Mesothelial cell of epicardium (in vitro differentiated cells): Measurements from ENCODE around the gene M1AP. TPM values are rescaled to one million over a fixed set of nuclear protein-coding genes. Genes with fewer than 3 reads are reported as not detected.
"Not testable (repeated sequence)": the region's sequence is repeated elsewhere in the genome, so short reads cannot be mapped to it uniquely, and the experiment has no call there.

Experiments
- DNase-seq, 2 experiments: peaks; one replicate each; pipeline ENCODE4 v3.0.0; 2021; ENCODE audit warnings: low spot score in 2 of 2; ENCODE audit not compliant: unreplicated experiment in 2 of 2
- H3K27ac Mint-ChIP-seq: 2 replicates; pipeline ENCODE4 v1.8.0; 2021; ENCODE audit warnings: mixed read lengths
- H3K27me3 Mint-ChIP-seq: 2 replicates; pipeline ENCODE4 v1.8.0; 2021; ENCODE audit warnings: low read depth, mixed read lengths
- H3K36me3 Mint-ChIP-seq: 2 replicates; pipeline ENCODE4 v1.8.0; 2021; ENCODE audit warnings: mixed read lengths
- H3K4me1 Mint-ChIP-seq: 2 replicates; pipeline ENCODE4 v1.8.0; 2021; ENCODE audit warnings: mixed read lengths
- H3K4me3 Mint-ChIP-seq: 2 replicates; pipeline ENCODE4 v1.8.0; 2021; ENCODE audit warnings: mild to moderate bottlenecking, moderate library complexity, mixed read lengths
- H3K9me3 Mint-ChIP-seq: 2 replicates; pipeline ENCODE4 v1.8.0; 2021; ENCODE audit warnings: mixed read lengths
- CTCF ChIP-seq: fragments of 200-600 bp; sonication (generic); IDR thresholded peaks from one replicate; pipeline ENCODE4 v1.5.0; 2021; ENCODE audit warnings: antibody characterized with exemption; ENCODE audit not compliant: unreplicated experiment
- total RNA-seq: library from RNA; stranded (reverse); gene quantifications from 3 replicates; pipeline ENCODE4 v1.2.1, GENCODE V29; 2021

The M1AP gene
- total RNA-seq, 1 donor from 2014 or later = 7.4 TPM

GRCh38 chr2:74639550-74639949 is 8.6 kb downstream of the M1AP start:
- no peak for TF ChIP-seq CTCF

GRCh38 chr2:74632939-74633312 is 15.2 kb downstream of the M1AP start:
- peaks cover 8% of the 10 kb centered on the region for H3K36me3 Mint-ChIP-seq
- H3K9me3 Mint-ChIP-seq = no peaks in the 10 kb centered on the region
- H3K27ac Mint-ChIP-seq = no peak overlapping the region
- no peak for DNase-seq
- H3K4me1 Mint-ChIP-seq = no peaks in the 10 kb centered on the region
- H3K27me3 Mint-ChIP-seq = peaks cover 1% of the 10 kb centered on the region
- TF ChIP-seq CTCF = no peak
- no peak overlapping the region for H3K4me3 Mint-ChIP-seq

More at GRCh38 chr2:74639550-74639949, 8.6 kb downstream of the M1AP start:
- peaks cover 1% of the 10 kb centered on the region for H3K27me3 Mint-ChIP-seq
- no peaks in the 10 kb centered on the region for H3K4me1 Mint-ChIP-seq
- no peak overlapping the region for H3K4me3 Mint-ChIP-seq
- H3K27ac Mint-ChIP-seq = no peak overlapping the region
- peaks cover 8% of the 10 kb centered on the region for H3K36me3 Mint-ChIP-seq
- no peak for DNase-seq
- no peaks in the 10 kb centered on the region for H3K9me3 Mint-ChIP-seq

- Mint-ChIP-seq H3K27ac (no peak overlapping the region), H3K9me3 (no peaks in the 10 kb centered on the region), H3K27me3 (peaks cover 1% of the 10 kb centered on the region), H3K4me1 (no peaks in the 10 kb centered on the region), H3K36me3 (peaks cover 8% of the 10 kb centered on the region), H3K4me3 (no peak overlapping the region)
- no peak for TF ChIP-seq CTCF
- DNase-seq = no peak
These were observed 15.8 kb downstream of the M1AP start for GRCh38 chr2:74632209-74632938.

- H3K27me3 Mint-ChIP-seq, H3K4me1 Mint-ChIP-seq, H3K9me3 Mint-ChIP-seq, H3K36me3 Mint-ChIP-seq, H3K27ac Mint-ChIP-seq, DNase-seq, H3K4me3 Mint-ChIP-seq: not testable (repeated sequence)
These were observed 17.7 kb downstream of the M1AP start for GRCh38 chr2:74630454-74630853.

- peaks cover 3% of the 10 kb centered on the region for H3K36me3 Mint-ChIP-seq
- H3K4me1 Mint-ChIP-seq = no peaks in the 10 kb centered on the region
- H3K4me3 Mint-ChIP-seq = no peak overlapping the region
- no peak overlapping the region for H3K27ac Mint-ChIP-seq
- H3K27me3 Mint-ChIP-seq = no peaks in the 10 kb centered on the region
- no peak for DNase-seq
- no peak for TF ChIP-seq CTCF
- H3K9me3 Mint-ChIP-seq = no peaks in the 10 kb centered on the region
These were observed 19.5 kb downstream of the M1AP start for GRCh38 chr2:74628538-74629105.

GRCh38 chr2:74625658-74626425 is 22.3 kb downstream of the M1AP start:
- H3K9me3 Mint-ChIP-seq = no peaks in the 10 kb centered on the region
- DNase-seq = no peak
- no peak overlapping the region for H3K4me3 Mint-ChIP-seq
- peaks cover 1% of the 10 kb centered on the region for H3K36me3 Mint-ChIP-seq
- TF ChIP-seq CTCF = no peak
- H3K27ac Mint-ChIP-seq = no peak overlapping the region
- no peaks in the 10 kb centered on the region for H3K27me3 Mint-ChIP-seq
- no peaks in the 10 kb centered on the region for H3K4me1 Mint-ChIP-seq
